K562 (cell line): Measurements from ENCODE around the gene COPE. TPM values are rescaled to one million over a fixed set of nuclear protein-coding genes. Genes with fewer than 3 reads are reported as not detected.

ENCODE experiments used
- CBX8 ChIP-seq: fragments of 200-600 bp; sonication (generic); IDR thresholded peaks from 2 replicates; pipeline ENCODE4 v1.6.1; 2012; ENCODE audit warnings: borderline replicate concordance, mixed run types, low read depth, mild to moderate bottlenecking, moderate library complexity, mixed read lengths, low read length, control low read depth, inconsistent platforms; ENCODE audit not compliant: poor library complexity, severe bottlenecking; ENCODE audit errors: extremely low read depth
- CUX1 ChIP-seq: fragments of 200-800 bp; sonication (Bioruptor generic); IDR thresholded peaks from 2 replicates; pipeline ENCODE4 v1.6.1; 2016; ENCODE audit warnings: missing genetic modification characterization, missing compliant biosample characterization
- GTF2E2 ChIP-seq: fragments of 200-800 bp; sonication (Bioruptor generic); IDR thresholded peaks from 2 replicates; pipeline ENCODE4 v1.6.1; 2016; ENCODE audit warnings: missing genetic modification characterization, missing compliant biosample characterization
- MGA ChIP-seq: fragments of 450-650 bp; IDR thresholded peaks from 2 replicates; pipeline ENCODE4 v1.6.1; 2016; ENCODE audit warnings: mild to moderate bottlenecking, moderate library complexity
- NFXL1 ChIP-seq: fragments of 450-650 bp; formaldehyde crosslinking; IDR thresholded peaks from 2 replicates; pipeline ENCODE4 v1.4.0; 2021; ENCODE audit warnings: mild to moderate bottlenecking
- PHF8 ChIP-seq: fragments of 200-600 bp; sonication (generic); IDR thresholded peaks from 2 replicates; pipeline ENCODE4 v1.6.1; 2012; ENCODE audit warnings: mixed run types, mild to moderate bottlenecking, inconsistent platforms, low read length, moderate library complexity, borderline replicate concordance
- SRSF1 ChIP-seq: fragments of 200-400 bp; formaldehyde crosslinking; IDR thresholded peaks from 2 replicates; pipeline ENCODE4 v1.6.1; 2017; ENCODE audit warnings: mild to moderate bottlenecking, low read depth, low read length, moderate library complexity
- SRSF7 ChIP-seq: fragments of 200-400 bp; formaldehyde crosslinking; optimal IDR thresholded peaks from 2 replicates; pipeline ENCODE3; 2017; ENCODE audit warnings: mild to moderate bottlenecking, low read depth, low read length
- ZBTB1 ChIP-seq: sonication (generic); formaldehyde crosslinking; IDR thresholded peaks from 2 replicates; pipeline ENCODE4 v1.8.1; 2023; ENCODE audit warnings: missing genetic modification reagents, low read depth, mild to moderate bottlenecking, borderline replicate concordance
- ZNF561 ChIP-seq: fragments of 450-650 bp; formaldehyde crosslinking; conservative IDR thresholded peaks from 2 replicates; pipeline ENCODE4 v1.4.0; 2020; ENCODE audit warnings: mild to moderate bottlenecking, moderate library complexity
- polyA plus RNA-seq, 8 experiments: library from polyadenylated mRNA; depleted of rRNA in 4 of 8; stranded (reverse) in 5 of 8; unstranded in 3 of 8; fragments of >200 nt; fragmentation: Nextera tagmentation in 2 of 8; fragmentation: Illumina TruSeq in 1 of 8; extraction: Ambion mirVana in 2 of 8; extraction: Trizol in 1 of 8; gene quantifications; 2 replicates each; pipeline versions ENCODE4 v1.2.1 to v1.2.3, GENCODE V29; 2011 to 2014; ENCODE audit warnings: inconsistent platforms in 1 of 8, missing spikeins in 1 of 8
- total RNA-seq, 7 experiments: library from RNA; depleted of rRNA in 6 of 7; stranded (reverse); fragments of >200 nt in 6 of 7; fragmentation: Illumina TruSeq in 2 of 7; extraction: Trizol in 2 of 7; gene quantifications; 2 replicates each; pipeline versions ENCODE4 v1.2.1 to v1.2.3, GENCODE V29; 2011 to 2021; ENCODE audit warnings: low replicate concordance in 1 of 7

COPE gene
- total and polyA plus RNA-seq, 9 of the 15 experiments (the other 6 are each of a cell fraction or from before 2014, with no cell fraction given) = 5.8 to 273 (median 147) TPM

GRCh38 chr19:18955042-18955441 is 35.9 kb upstream of the COPE start (continued):
- no peak for TF ChIP-seq MGA
- no peak for TF ChIP-seq PHF8
- no peak for TF ChIP-seq NFXL1 (CRISPR knock-in tag)
- TF ChIP-seq GTF2E2 = no peak
- no peak for TF ChIP-seq CBX8
- no peak for TF ChIP-seq SRSF1
- TF ChIP-seq SRSF7 = no peak
- TF ChIP-seq ZNF561 = no peak
- TF ChIP-seq ZBTB1 (CRISPR knock-in tag) = no peak
- no peak for TF ChIP-seq CUX1 (CRISPR knock-in tag)
